Measurements from ENCODE around the gene SNRPB2. TPM values are rescaled to one million over a fixed set of nuclear protein-coding genes. Genes with fewer than 3 reads are reported as not detected.

Gene SNRPB2
- total and polyA plus RNA-seq, 9 donors, result 20.6 to 67.4 (median 50.5) TPM

DNA sequence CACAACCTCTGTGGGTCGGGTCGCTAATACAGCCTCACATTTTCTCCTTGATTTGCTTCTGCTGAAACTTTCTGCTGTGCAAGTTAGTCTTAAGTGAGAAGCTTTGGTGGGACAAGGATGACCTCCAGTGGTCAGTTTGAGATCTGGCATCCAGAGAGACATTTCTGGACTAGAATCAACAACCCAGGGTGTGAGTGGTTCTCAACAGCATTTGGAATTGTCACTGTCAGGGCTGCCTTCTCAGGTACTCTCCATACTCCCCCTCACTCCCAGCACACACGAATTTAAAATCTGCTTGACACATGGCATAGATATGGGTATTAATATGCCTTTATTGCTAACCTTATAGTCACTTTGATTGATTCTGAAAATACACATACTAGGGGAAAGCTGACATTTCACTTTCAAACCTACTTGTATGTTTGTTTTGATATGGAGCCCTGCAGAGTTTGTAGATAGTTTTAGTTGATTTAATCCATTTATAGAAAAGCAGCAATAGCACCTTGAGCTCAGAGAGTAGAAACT lies 31.5 kb downstream of the SNRPB2 start:
- Histone ChIP-seq H3K4me1 (ENCODE audit: insufficient read depth) (no peaks in the 10 kb centered on the region), H3K27ac (no peak overlapping the region), H3K27me3 (no peaks in the 10 kb centered on the region), H3K9me3 (no peaks in the 10 kb centered on the region), H3K36me3 (no peaks in the 10 kb centered on the region), H3K4me3 (no peak overlapping the region)
- intact Hi-C loops (cut with DNase I), result no loop called here
- TF ChIP-seq, protein P1, sequence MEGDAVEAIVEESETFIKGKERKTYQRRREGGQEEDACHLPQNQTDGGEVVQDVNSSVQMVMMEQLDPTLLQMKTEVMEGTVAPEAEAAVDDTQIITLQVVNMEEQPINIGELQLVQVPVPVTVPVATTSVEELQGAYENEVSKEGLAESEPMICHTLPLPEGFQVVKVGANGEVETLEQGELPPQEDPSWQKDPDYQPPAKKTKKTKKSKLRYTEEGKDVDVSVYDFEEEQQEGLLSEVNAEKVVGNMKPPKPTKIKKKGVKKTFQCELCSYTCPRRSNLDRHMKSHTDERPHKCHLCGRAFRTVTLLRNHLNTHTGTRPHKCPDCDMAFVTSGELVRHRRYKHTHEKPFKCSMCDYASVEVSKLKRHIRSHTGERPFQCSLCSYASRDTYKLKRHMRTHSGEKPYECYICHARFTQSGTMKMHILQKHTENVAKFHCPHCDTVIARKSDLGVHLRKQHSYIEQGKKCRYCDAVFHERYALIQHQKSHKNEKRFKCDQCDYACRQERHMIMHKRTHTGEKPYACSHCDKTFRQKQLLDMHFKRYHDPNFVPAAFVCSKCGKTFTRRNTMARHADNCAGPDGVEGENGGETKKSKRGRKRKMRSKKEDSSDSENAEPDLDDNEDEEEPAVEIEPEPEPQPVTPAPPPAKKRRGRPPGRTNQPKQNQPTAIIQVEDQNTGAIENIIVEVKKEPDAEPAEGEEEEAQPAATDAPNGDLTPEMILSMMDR (IDR thresholded peaks at IDR 0.05), result peak in 2 of 3 donors; percentile 47 to 54
- no peak for TF ChIP-seq EP300 (IDR thresholded peaks at IDR 0.05)
- no peak for TF ChIP-seq POLR2A (IDR thresholded peaks at IDR 0.05)
- DNase-seq, result peak; percentile 22 to 49 (median 33)
- 0 to 2% (median 0%) methylated on average over 3 of the region's 3 CpGs for WGBS, 3 donors

DNA sequence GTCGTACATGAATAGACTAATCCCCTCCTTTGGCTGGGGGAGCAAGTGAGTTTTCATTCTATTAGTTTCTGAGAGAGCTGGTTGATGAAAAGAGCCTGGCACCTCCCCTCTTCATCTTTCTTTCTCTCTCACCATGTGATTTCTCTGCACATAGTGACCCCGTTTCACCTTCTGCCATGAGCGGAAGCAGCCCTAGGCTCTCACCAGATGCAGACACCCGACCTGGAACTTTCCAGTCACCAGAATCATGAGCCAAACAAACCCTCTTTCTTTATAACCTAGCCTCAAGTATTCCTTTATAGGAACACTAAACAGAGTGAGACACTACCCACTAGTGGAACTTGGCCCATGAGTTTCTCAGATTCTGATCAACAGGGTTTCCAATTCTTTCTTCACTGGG lies 34.7 kb downstream of the SNRPB2 start:
- TF ChIP-seq, protein P1 (IDR thresholded peaks at IDR 0.05), result no peak
- no peak for TF ChIP-seq POLR2A (IDR thresholded peaks at IDR 0.05)
- TF ChIP-seq EP300 (IDR thresholded peaks at IDR 0.05), result no peak
- Histone ChIP-seq H3K27ac (no peak overlapping the region), H3K36me3 (no peaks in the 10 kb centered on the region), H3K9me3 (no peaks in the 10 kb centered on the region), H3K27me3 (no peaks in the 10 kb centered on the region), H3K4me3 (no peak overlapping the region), H3K4me1 (ENCODE audit: insufficient read depth) (no peaks in the 10 kb centered on the region)
- no peak for DNase-seq
- intact Hi-C loops (cut with DNase I), result no loop called here
- 28 to 41% (median 38%) methylated on average over 4 of the region's 4 CpGs for WGBS, 3 donors

- intact Hi-C loops (cut with DNase I), result no loop called here
- no peak for DNase-seq
Observed at GRCh38 chr20:16771213-16771612, 41.4 kb downstream of the SNRPB2 start.

DNA sequence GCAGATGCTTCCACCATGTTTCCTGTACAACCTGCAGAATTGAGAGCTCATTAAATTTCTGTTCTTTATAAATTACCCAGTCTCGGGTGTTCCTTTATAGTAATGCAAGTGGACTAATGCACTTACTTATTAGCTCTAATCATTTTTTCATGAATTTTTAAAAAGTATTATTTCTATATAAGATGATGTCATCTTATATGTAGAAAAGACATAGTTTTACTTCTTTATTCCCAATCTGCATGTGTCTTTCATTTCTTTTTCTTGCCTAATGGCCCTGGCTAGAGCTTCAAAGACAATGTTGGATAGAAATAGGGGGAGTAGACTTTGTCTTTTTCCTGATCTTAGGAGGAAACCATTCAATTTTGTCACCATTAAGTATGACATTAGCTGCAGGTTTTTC lies 46.1 kb downstream of the SNRPB2 start:
- no peak for DNase-seq
- WGBS, 3 donors, result 86 to 89% (median 88%) methylated on average over 1 of the region's 1 CpG
- TF ChIP-seq, protein P1 (IDR thresholded peaks at IDR 0.05), result no peak
- no peak for TF ChIP-seq EP300 (IDR thresholded peaks at IDR 0.05)
- no peak for TF ChIP-seq POLR2A (IDR thresholded peaks at IDR 0.05)
- H3K27me3 ChIP-seq, result no peaks in the 10 kb centered on the region
- intact Hi-C loops (cut with DNase I), result no loop called here
- H3K9me3 ChIP-seq, result no peaks in the 10 kb centered on the region
- H3K36me3 ChIP-seq, result no peaks in the 10 kb centered on the region
- H3K4me1 ChIP-seq (ENCODE audit: insufficient read depth), result no peaks in the 10 kb centered on the region
- no peak overlapping the region for H3K27ac ChIP-seq
- no peak overlapping the region for H3K4me3 ChIP-seq

More at GRCh38 chr20:16771213-16771612, 41.4 kb downstream of the SNRPB2 start:
- H3K4me1 ChIP-seq (ENCODE audit: insufficient read depth), result no peaks in the 10 kb centered on the region
- H3K9me3 ChIP-seq, result no peaks in the 10 kb centered on the region
- no peaks in the 10 kb centered on the region for H3K36me3 ChIP-seq
- TF ChIP-seq POLR2A (IDR thresholded peaks at IDR 0.05) (no peak), EP300 (IDR thresholded peaks at IDR 0.05) (no peak)
- TF ChIP-seq, protein P1 (IDR thresholded peaks at IDR 0.05), result no peak
- no peaks in the 10 kb centered on the region for H3K27me3 ChIP-seq
- no peak overlapping the region for H3K4me3 ChIP-seq
- no peak overlapping the region for H3K27ac ChIP-seq
